ENCODE results near the gene ZNF773.
A peak's percentile ranks its signal among the peaks of the same experiment; 100 is the strongest.
"Not testable (repeated sequence)": the region's sequence is repeated elsewhere in the genome, so short reads cannot be mapped to it uniquely, and the experiment has no call there.

The ZNF773 gene

DNA sequence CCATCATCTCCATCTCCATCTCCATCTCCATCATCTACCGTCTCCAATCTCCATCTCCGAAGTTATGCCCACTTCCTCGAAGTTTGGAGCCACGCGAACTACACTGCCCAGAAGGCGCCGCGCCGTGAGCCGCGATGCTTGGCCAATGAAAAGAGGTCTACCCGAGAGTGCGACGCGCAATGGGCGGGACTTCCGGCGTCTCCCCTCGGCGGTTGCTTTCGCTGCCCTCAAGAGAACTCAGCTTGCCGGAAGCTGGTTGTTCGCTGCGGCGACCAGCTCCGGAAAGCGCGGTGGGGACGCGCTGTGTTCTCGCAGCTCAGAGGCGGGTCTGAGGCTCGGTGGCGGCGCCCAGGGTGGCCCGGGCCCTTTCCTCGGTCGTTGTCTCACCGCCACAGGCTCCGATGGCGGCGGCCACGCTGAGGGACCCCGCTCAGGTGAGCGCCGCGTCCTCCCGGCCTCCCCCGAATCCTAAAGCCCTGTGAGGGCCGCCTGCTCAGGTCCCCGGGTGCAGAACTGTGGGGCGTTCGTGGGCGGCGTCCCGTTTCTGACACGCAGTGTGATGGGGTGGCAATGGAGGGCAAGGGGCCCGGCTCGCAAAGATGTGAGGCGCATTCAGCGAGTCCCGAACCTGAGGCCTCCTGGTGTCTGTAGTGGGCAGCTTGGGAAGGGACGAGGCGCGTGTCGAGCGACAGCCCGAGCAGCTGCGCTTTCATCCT, at the start of gene ZNF773:
Gene ZNF773 (plus strand): TSS at position 259 of the 716 bp plus-strand sequence. CDS start 143 bp downstream, at position 402.
- DNase-seq (ENCODE audit: low read depth), result peak; percentile 85
- peak within 1 kb of the TSS; percentile 62 for H3K4me3 ChIP-seq (ENCODE audit: low read depth, low read length)

DNA sequence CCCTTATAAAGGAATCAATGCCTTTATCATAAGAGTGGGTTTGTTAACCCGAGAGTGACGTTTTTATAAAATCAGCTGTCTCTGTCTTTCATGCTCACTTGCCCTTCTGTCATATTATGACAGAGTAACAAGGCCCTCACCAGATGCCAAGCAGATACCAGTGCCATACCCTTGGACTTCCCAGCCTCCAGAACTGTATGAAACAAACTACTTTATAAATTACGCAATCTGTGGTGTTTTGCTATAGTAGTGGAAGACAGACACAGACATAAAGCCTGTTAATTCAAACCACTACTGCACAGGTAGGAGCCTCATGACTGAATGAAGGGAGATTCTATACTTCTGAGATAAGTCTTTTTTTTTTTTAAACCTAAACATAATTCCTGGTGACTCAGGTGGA, 47.4 kb upstream of the ZNF773 start:
- no peak overlapping the region for H3K4me3 ChIP-seq (ENCODE audit: low read depth, low read length)
- DNase-seq (ENCODE audit: low read depth), result no peak

DNA sequence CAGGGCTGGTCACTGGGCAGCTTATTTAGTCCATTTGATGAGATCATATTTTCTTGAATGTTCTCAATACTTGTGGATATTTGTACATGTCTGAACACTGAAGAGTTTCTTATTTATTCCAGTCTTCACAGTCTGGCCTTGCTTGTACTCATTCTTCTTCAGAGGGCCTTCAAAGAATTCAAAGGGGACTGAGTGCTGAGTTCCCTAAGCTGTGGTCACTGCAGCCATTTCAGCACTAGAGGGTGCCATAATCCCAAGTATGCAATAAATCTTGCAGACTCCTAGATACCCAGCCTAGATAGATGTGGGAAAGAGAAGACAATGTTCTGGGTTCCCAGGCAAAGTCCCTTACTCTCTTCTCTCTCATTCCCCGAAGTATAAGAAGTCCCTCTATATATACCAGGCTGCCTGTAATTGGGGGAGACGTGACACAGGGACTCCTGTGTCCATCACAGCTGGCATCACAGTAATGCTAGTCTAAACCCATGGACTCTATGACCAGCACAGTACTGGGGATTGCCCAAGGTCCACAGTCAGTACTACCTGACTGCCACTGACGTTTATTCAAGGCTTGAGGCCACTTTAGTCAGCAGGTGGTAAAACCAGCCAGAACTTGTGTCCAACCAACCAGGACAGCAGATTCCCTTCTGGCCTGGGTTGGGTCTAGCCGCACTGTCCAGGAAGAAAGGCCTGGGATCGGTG, 33.9 kb upstream of the ZNF773 start:
- DNase-seq (ENCODE audit: low read depth), result no peak
- H3K4me3 ChIP-seq (ENCODE audit: low read depth, low read length), result no peak overlapping the region

DNA sequence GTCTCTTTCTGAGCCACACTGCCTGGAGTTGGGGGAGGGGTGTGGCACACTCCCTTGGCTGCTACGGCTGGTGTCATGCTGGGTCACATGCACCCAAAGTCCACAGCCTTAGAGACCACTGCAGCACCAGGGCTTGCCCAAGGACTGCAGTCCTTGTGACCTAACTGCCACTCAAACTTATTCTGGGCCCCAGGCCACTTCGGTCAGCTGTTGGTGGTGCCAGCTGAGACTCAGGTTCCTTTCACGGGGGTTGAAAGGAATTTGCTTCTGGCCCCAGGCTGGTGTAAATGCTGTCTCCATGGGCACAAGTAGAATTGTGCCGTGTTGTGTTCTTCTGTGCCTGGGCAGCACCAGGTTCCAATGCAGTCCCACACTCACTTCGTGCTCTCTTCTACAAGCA, 33.2 kb upstream of the ZNF773 start:
- H3K4me3 ChIP-seq (ENCODE audit: low read depth, low read length), result no peak overlapping the region
- DNase-seq (ENCODE audit: low read depth), result no peak

DNA sequence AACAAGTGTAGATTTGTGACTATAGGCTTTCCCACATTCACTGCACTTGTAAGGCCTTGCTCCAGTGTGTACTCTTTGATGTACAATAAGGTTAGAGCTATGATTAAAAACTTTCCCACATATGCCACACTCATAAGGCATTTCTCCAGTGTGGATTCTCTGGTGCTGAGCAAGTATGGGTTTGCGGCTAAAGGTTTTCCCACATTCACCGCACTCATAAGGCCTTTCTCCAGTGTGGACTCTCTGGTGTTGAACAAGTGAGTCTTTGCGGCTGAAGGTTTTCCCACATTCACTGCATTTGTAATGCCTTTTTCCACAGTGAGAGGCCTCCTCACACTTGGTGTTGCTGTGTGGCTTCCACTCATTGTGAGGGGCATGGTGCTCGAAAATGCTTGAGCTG, 26.1 kb upstream of the ZNF773 start:
- no peak for DNase-seq (ENCODE audit: low read depth)
- H3K4me3 ChIP-seq (ENCODE audit: low read depth, low read length), result no peak overlapping the region

DNA sequence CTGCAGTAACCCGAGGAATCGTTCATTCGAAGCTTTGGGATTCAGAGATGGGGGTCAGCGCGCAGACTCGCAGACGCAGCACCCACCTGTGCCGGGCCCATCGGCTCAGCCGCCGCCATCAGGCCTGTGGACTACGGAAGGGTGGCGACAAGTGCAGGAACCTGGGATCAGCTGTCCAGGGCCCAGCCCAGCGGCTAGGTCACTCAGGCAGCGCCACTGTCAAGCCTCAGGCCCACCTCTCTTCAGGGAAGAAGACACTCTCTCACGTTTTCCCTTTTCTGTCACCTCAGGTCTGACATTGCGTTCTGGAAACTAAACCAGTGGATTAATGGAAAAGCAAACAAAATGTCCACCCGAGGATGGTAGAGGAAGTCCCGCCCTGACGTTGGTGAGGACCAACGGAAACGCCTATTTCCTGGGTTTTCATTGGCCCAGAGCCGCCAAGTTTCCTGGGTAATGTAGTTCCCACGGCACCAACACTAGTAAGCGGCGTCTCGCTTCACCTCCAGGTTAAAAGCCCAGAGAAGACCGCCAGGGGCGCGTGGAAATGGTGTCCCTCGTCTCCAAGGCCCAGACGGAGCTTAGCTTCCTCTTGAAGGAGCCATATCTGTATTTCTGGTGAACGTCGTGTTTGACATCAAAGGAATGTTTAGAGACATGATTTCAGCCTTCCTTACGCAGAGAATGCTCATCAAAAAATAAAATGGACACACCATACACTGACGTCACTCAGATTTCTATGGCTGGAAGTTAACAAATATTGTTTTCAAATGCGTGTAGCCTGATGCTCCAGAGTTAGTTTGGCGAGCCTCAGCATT, 22.3 kb upstream of the ZNF773 start, which contains the start of gene ZNF772:
Gene ZNF772 (minus strand): TSS at position 376 of the 818 bp plus-strand sequence. CDS start 257 bp downstream, at position 119.
- peak; percentile 57 for DNase-seq (ENCODE audit: low read depth)
- H3K4me3 ChIP-seq (ENCODE audit: low read depth, low read length), result peak within 1 kb of the TSS; percentile 70

DNA sequence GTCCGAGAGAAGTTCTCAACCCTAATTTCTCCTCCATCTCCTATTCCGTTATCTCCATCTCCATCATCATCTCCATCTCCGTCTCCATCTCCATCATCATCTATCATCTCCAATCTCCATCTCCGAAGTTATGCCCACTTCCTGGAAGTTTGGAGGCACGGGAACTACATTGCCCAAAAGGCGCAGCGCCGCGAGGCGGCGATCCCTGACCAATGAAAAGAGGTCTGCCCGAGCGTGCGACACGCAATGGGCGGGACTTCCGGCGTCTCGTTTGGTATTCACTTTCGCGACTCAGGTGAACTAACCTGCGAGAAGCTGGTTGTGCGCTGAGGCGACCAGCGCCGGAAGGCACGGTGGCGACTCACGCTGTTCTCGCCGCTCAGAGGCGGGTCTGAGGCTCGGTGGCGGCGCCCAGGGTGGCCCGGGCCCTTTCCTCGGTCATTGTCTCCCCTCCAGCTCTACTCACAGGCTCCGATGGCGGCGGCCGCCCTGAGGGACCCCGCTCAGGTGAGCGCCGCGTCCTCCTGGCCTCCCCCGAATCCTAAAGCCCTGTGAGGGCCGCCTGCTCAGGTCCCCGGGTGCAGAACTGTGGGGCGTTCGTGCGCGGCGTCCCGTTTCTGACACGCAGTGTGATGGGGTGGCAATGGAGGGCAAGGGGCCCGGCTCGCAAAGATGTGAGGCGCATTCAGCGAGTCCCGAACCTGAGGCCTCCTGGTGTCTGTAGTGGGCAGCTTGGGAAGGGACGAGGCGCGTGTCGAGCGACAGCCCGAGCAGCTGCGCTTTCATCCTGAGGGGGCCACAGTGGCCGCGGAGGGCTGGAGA, 12.1 kb upstream of the ZNF773 start, which contains the start of gene ZNF419:
Gene ZNF419 (plus strand): TSS at position 274 of the 822 bp plus-strand sequence. CDS start 201 bp downstream, at position 475.
- H3K4me3 ChIP-seq (ENCODE audit: low read depth, low read length), result peak within 1 kb of the TSS; percentile 75
- peak; percentile 45 for DNase-seq (ENCODE audit: low read depth)

DNA sequence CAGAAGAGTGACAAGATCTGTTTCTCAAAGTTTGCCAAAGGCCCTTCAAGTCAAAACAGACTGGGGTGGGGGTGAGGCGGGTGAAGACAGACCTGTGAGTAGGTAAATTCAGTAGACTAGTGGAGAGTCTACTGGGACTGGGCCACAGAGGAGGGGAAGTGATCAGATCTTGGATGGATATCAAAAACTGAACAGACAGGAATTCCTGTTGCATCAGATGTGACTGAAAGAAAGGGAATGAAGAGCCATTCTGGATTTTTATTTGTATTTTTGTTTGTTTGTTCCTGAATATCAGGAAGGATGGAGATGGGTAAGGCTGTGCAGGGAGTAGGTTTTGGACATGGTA, 11.5 kb upstream of the ZNF773 start:
- peak overlapping the region; percentile 49 for H3K4me3 ChIP-seq (ENCODE audit: low read depth, low read length)
- DNase-seq (ENCODE audit: low read depth), result not testable (repeated sequence)

DNA sequence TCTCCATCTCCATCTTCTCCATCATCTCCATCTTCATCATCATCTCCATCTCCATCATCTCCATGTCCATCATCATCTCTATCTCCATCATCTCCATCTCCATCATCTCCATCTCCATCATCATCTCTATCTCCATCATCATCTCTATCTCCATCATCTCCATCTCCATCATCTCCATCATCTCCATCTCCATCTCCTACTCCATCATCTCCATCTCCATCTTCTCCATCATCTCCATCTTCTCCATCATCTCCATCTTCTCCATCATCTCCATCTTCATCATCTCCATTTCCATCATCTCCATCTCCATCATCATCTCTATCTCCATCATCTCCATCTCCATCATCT, 432 bp upstream of the ZNF773 start:
- H3K4me3 ChIP-seq (ENCODE audit: low read depth, low read length); DNase-seq (ENCODE audit: low read depth): not testable (repeated sequence)

DNA sequence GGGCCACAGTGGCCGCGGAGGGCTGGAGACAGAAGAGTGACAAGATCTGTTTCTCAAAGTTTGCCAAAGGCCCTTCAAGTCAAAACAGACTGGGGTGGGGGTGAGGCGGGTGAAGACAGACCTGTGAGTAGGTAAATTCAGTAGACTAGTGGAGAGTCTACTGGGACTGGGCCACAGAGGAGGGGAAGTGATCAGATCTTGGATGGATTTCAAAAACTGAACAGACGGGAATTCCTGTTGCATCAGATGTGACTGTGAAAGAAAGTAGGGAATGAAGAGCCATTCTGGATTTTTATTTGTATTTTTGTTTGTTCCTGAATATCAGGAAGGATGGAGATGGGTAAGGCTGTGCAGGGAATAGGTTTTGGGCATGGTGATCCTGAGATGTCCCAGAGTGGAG, 662 bp downstream of the ZNF773 start:
- DNase-seq (ENCODE audit: low read depth), result peak; percentile 16

DNA sequence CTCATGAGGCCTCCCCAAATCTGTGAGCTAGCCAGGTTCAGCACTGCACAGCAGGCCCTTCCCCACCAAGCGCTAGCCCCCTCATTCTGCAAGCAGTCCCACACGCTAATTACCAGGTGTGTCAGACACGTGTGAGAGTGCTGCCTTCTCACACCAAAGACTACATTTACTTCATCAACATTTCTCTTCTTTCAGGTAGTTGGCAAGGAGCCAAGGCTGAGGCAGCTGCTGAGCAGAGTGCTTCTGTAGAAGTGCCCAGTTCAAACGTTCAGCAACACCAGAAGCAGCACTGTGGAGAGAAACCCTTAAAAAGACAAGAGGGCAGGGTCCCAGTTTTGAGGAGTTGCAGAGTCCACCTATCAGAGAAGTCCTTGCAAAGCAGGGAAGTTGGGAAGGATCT, 6.4 kb downstream of the ZNF773 start:
- no peak for DNase-seq (ENCODE audit: low read depth)
- H3K4me3 ChIP-seq (ENCODE audit: low read depth, low read length), result no peak overlapping the region

More for the DNA sequence above, 662 bp downstream of the ZNF773 start:
- H3K4me3 ChIP-seq (ENCODE audit: low read depth, low read length), result peak overlapping the region; percentile 46

DNA sequence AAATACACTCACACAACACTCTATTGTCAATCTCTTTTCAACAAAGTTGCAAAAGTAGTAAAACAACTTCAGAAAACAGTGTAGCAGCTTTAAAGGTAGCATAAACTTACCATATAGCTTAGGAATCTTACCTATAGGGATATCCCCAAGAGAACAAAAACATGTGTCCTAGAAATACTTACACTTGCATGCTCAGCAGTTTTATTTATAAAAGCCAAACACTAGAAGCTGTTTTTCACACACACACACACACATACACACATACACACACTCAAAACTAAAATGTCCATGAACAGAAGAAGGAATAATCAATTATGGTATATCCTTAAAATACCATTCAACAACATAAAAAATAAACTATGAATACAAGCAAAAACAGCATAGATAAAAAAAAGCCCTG, 11.7 kb downstream of the ZNF773 start:
- H3K4me3 ChIP-seq (ENCODE audit: low read depth, low read length), result no peak overlapping the region
- DNase-seq (ENCODE audit: low read depth), result no peak

DNA sequence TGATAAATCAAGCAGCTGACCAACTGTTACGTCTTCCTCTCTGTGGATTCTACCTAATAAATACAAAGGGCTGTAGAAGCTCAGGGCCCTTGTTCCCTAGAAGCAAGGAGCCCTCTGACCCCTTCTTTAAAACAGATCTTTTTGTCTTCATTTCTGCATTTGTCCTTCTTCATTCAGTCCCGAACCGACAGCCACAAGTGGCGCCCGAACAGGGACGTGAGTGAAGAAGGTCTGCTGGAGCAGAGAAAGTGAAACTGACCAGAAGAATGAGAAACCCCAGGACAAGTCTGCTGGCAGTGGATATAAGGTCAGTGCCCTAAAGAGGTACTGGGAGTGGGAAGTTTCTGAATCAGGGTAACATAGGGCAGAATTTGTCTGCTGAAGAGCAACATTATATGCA, 13.1 kb downstream of the ZNF773 start:
- no peak for DNase-seq (ENCODE audit: low read depth)
- no peak overlapping the region for H3K4me3 ChIP-seq (ENCODE audit: low read depth, low read length)

DNA sequence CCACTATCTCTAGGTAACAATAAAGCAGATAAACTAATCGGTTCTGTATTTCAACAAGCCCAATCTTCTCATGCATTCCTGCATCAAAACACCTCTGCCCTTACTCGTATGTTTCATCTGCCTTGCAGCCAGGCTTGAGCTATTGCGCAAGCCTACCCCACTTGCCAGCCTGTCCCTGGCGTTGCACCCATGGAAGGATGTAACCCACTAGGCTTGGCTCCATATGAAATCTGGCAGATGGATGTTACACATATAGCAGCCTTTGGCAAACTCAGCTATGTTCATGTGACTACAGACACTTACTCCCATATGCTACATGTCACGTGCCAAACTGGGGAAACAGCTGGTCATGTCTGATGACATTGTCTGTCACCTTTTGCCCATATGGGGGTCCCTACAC, 15.5 kb downstream of the ZNF773 start:
- no peak for DNase-seq (ENCODE audit: low read depth)
- H3K4me3 ChIP-seq (ENCODE audit: low read depth, low read length), result no peak overlapping the region

DNA sequence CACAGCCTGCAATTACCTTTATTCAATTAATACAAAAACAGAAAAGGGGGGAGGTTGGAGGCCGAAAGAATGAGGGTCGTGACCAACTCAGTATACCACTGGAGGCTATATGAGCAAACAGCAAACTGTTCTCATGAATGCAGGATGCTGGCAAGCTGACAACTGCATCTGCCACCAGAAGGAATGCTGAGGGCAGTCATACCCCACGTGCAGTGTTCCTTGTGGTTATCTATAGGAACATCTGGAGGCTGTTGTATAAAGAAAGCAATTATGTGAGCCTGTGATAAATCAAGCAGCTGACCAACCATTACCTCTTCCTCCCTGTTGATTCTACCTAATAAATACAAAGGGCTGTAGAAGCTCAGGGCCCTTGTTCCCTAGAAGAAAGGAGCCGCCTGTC, 18.3 kb downstream of the ZNF773 start:
- not testable (repeated sequence) for H3K4me3 ChIP-seq (ENCODE audit: low read depth, low read length); DNase-seq (ENCODE audit: low read depth)

DNA sequence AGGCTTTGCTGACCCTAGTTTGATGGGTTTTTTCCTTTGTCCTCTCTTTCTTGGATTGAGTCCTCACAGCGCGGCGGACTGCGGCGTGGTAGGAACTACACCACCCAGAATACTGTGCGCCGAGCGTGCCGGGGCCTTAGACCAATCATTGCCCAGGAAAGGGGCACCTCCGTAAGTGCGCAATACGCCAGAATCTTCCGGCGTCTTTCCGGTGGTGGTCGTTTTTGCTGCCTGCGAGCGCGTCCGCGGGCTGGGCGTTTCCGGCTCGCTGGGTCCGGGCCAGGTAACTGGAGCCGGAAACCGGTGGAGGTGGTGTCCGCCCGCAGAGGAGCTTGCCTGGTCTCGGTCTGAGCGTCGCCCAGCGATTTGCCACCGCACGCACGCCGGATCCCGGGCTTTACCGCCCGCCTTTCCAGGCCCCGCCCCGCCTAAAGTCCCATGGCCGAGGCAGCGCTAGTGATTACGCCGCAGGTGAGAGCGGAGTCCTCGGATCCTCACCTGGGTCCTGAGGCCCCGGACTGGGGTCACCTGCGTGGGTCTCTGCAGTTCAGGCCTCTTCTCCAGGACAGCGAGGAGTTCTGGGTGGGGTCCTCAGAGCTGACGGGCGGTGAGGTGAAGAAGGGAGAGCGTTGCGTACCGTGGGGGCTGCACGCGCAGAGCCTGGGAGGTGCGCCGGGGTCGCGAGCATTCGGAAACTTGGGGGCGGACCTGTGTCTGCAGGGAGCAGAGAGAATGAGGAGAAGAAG, 27.6 kb downstream of the ZNF773 start, which contains the start of gene ZNF549:
Gene ZNF549 (plus strand): TSS at position 221 of the 746 bp plus-strand sequence. CDS start 218 bp downstream, at position 439.
- peak within 1 kb of the TSS; percentile 89 for H3K4me3 ChIP-seq (ENCODE audit: low read depth, low read length)
- DNase-seq (ENCODE audit: low read depth), result peak; percentile 70

DNA sequence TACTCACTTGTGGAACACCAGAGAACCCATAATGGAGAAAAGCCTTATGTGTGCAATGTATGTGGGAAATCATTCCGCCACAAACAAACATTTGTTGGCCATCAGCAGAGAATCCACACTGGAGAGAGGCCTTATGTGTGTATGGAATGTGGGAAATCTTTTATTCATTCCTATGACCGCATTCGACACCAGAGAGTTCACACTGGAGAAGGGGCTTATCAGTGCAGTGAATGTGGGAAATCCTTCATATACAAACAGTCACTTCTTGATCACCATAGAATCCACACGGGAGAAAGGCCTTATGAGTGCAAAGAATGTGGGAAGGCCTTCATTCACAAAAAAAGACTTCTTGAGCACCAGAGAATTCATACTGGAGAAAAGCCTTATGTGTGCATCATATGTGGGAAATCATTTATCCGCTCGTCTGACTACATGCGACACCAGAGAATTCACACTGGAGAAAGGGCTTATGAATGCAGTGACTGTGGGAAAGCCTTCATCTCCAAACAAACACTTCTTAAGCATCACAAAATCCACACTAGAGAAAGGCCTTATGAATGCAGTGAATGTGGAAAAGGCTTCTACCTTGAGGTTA, 38.3 kb downstream of the ZNF773 start:
- DNase-seq (ENCODE audit: low read depth), result no peak
- no peak overlapping the region for H3K4me3 ChIP-seq (ENCODE audit: low read depth, low read length)

DNA sequence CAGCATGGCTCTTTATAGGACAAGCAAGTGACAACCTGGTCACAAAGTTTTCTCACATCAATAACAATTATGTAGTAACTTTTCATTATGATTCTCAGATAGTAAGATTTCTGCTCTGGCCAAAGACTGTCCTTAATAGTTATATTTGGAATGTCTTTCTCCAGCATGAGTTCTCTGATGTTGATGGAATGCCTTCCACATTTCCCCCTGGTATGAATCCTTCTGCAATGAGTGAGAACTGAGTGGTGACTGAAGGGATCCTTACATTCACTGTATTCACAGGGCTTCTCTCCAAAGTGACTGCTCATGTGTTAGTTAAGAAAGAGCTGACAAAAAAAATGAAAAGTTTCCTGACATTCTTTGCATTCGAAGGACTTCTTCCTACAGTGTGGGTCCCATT, 46.8 kb downstream of the ZNF773 start:
- H3K4me3 ChIP-seq (ENCODE audit: low read depth, low read length), result no peak overlapping the region
- no peak for DNase-seq (ENCODE audit: low read depth)
